Measurements from ENCODE around the gene PCSK7.

Gene PCSK7

GRCh38 chr11:117170210-117170609 is 61.7 kb downstream of the PCSK7 start:
- CTCF ChIA-PET: interaction anchor here (0.6 kb wide), 1 partner anchor 375 kb away, joined by 3 read pairs; no protein-coding TSS in a partner anchor
- POLR2A ChIA-PET: interaction anchor here (1.1 to 4.5 kb wide), 3 partner anchors 8 to 57 kb away, joined by 3 to 24 read pairs (median 3); partner anchors contain the start of genes PAFAH1B2 and SIDT2
- no peak for DNase-seq (ENCODE audit: extremely low spot score)
- TF ChIP-seq L3MBTL2 (conservative IDR thresholded peaks at IDR 0.05): no peak
- no peak for TF ChIP-seq PKNOX1 (IDR thresholded peaks at IDR 0.05)
- no peak for TF ChIP-seq TARDBP (IDR thresholded peaks at IDR 0.05)
- no peak for TF ChIP-seq FOXK2 (IDR thresholded peaks at IDR 0.05)
- no peak for TF ChIP-seq ARNT (IDR thresholded peaks at IDR 0.05)
- TF ChIP-seq FOXA1 (IDR thresholded peaks at IDR 0.05): no peak
- TF ChIP-seq SP1 (IDR thresholded peaks at IDR 0.05): no peak
- no peak for TF ChIP-seq ZNF384 (IDR thresholded peaks at IDR 0.05)
- TF ChIP-seq LEF1 (IDR thresholded peaks at IDR 0.05; ENCODE audit: borderline replicate concordance): no peak
- no peak for TF ChIP-seq FOXM1 (IDR thresholded peaks at IDR 0.05; ENCODE audit: borderline replicate concordance)
- no peak for TF ChIP-seq NFRKB (IDR thresholded peaks at IDR 0.05)
- TF ChIP-seq ELF4 (IDR thresholded peaks at IDR 0.05): no peak
- TF ChIP-seq HDGF (IDR thresholded peaks at IDR 0.05; ENCODE audit: borderline replicate concordance): no peak
- no peak for TF ChIP-seq SUZ12 (IDR thresholded peaks at IDR 0.05)
- TF ChIP-seq CTBP1 (IDR thresholded peaks at IDR 0.05; ENCODE audit: borderline replicate concordance): no peak
- TF ChIP-seq BHLHE40 (IDR thresholded peaks at IDR 0.05; ENCODE audit: borderline replicate concordance): no peak

GRCh38 chr11:117169736-117170135 is 62.1 kb downstream of the PCSK7 start:
- TF ChIP-seq PKNOX1 (IDR thresholded peaks at IDR 0.05) (no peak), FOXM1 (IDR thresholded peaks at IDR 0.05; ENCODE audit: borderline replicate concordance) (no peak), ZNF384 (IDR thresholded peaks at IDR 0.05) (no peak), SUZ12 (IDR thresholded peaks at IDR 0.05) (no peak), ELF4 (IDR thresholded peaks at IDR 0.05) (no peak), L3MBTL2 (conservative IDR thresholded peaks at IDR 0.05) (no peak), ARNT (IDR thresholded peaks at IDR 0.05) (no peak), FOXA1 (IDR thresholded peaks at IDR 0.05) (no peak), TARDBP (IDR thresholded peaks at IDR 0.05) (no peak), BHLHE40 (IDR thresholded peaks at IDR 0.05; ENCODE audit: borderline replicate concordance) (no peak), HDGF (IDR thresholded peaks at IDR 0.05; ENCODE audit: borderline replicate concordance) (no peak), LEF1 (IDR thresholded peaks at IDR 0.05; ENCODE audit: borderline replicate concordance) (no peak), FOXK2 (IDR thresholded peaks at IDR 0.05) (no peak), NFRKB (IDR thresholded peaks at IDR 0.05) (no peak), CTBP1 (IDR thresholded peaks at IDR 0.05; ENCODE audit: borderline replicate concordance) (no peak), SP1 (IDR thresholded peaks at IDR 0.05) (no peak)
- CTCF ChIA-PET: interaction anchor here (0.6 kb wide), 1 partner anchor 374 kb away, joined by 3 read pairs; no protein-coding TSS in a partner anchor
- POLR2A ChIA-PET: interaction anchor here (1.4 to 4.5 kb wide), 2 partner anchors 9 to 25 kb away, joined by 3 to 24 read pairs; partner anchors contain the start of genes PAFAH1B2 and SIDT2
- DNase-seq (ENCODE audit: extremely low spot score): no peak

DNA sequence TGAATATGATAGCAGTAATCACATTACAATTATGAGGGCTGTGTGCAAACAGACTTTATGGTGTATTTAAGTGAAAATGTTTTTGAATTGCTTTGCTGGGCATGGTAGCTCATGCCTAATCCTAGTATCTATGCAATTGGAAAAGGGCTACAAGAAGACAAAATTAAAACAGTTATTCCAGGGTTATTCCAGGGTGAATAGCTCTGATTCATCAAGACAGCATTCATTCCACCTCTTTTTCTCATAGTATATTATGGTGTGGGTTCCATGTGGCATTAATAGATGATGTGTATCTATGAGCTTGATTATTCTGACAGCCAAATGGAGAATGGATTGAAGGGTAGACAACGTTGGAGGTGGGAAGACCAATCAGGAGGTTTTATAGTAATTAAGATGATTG is 65.4 kb downstream of the PCSK7 start:
- ChIA-PET CTCF (no interaction called here), POLR2A (interaction anchor here (1.4 kb wide), 1 partner anchor 13 kb away, joined by 5 read pairs; no protein-coding TSS in a partner anchor)
- DNase-seq (ENCODE audit: extremely low spot score): no peak
- no peak for TF ChIP-seq BHLHE40 (IDR thresholded peaks at IDR 0.05; ENCODE audit: borderline replicate concordance)
- no peak for TF ChIP-seq FOXA1 (IDR thresholded peaks at IDR 0.05)
- no peak for TF ChIP-seq SUZ12 (IDR thresholded peaks at IDR 0.05)

- TF ChIP-seq PKNOX1 (IDR thresholded peaks at IDR 0.05) (no peak), ZNF384 (IDR thresholded peaks at IDR 0.05) (no peak), BHLHE40 (IDR thresholded peaks at IDR 0.05; ENCODE audit: borderline replicate concordance) (no peak), CTBP1 (IDR thresholded peaks at IDR 0.05; ENCODE audit: borderline replicate concordance) (no peak), L3MBTL2 (conservative IDR thresholded peaks at IDR 0.05) (no peak), HDGF (IDR thresholded peaks at IDR 0.05; ENCODE audit: borderline replicate concordance) (no peak)
- CTCF ChIA-PET: no interaction called here
- POLR2A ChIA-PET: no interaction called here
- no peak for DNase-seq (ENCODE audit: extremely low spot score)
Measured at GRCh38 chr11:117160826-117161225, 71.0 kb downstream of the PCSK7 start.

- POLR2A ChIA-PET: interaction anchor here (1.6 kb wide), 1 partner anchor 16 kb away, joined by 4 read pairs; the partner anchor contains the start of gene PAFAH1B2
- no peak for TF ChIP-seq FOXM1 (IDR thresholded peaks at IDR 0.05; ENCODE audit: borderline replicate concordance)
- no peak for TF ChIP-seq SUZ12 (IDR thresholded peaks at IDR 0.05)
- no peak for TF ChIP-seq ZNF384 (IDR thresholded peaks at IDR 0.05)
- CTCF ChIA-PET: no interaction called here
Measured at GRCh38 chr11:117159892-117160291, 72.0 kb downstream of the PCSK7 start.

GRCh38 chr11:117157507-117157906 is 74.4 kb downstream of the PCSK7 start:
- no peak for DNase-seq (ENCODE audit: extremely low spot score)
- ChIA-PET CTCF (interaction anchor here (0.5 kb wide), 1 partner anchor 75 kb away, joined by 3 read pairs; the partner anchor contains the start of gene RNF214), POLR2A (no interaction called here)
- no peak for TF ChIP-seq FOXA1 (IDR thresholded peaks at IDR 0.05)
- no peak for TF ChIP-seq CTBP1 (IDR thresholded peaks at IDR 0.05; ENCODE audit: borderline replicate concordance)
- no peak for TF ChIP-seq FOXK2 (IDR thresholded peaks at IDR 0.05)
- TF ChIP-seq PKNOX1 (IDR thresholded peaks at IDR 0.05): no peak
- no peak for TF ChIP-seq SUZ12 (IDR thresholded peaks at IDR 0.05)
- TF ChIP-seq NFRKB (IDR thresholded peaks at IDR 0.05): no peak
- TF ChIP-seq HDGF (IDR thresholded peaks at IDR 0.05; ENCODE audit: borderline replicate concordance): no peak
- TF ChIP-seq SP1 (IDR thresholded peaks at IDR 0.05): no peak
- TF ChIP-seq ZNF384 (IDR thresholded peaks at IDR 0.05): no peak
- no peak for TF ChIP-seq FOXM1 (IDR thresholded peaks at IDR 0.05; ENCODE audit: borderline replicate concordance)
- TF ChIP-seq TARDBP (IDR thresholded peaks at IDR 0.05): no peak
- no peak for TF ChIP-seq ELF4 (IDR thresholded peaks at IDR 0.05)
- TF ChIP-seq LEF1 (IDR thresholded peaks at IDR 0.05; ENCODE audit: borderline replicate concordance): no peak
- TF ChIP-seq L3MBTL2 (conservative IDR thresholded peaks at IDR 0.05): no peak
- no peak for TF ChIP-seq ARNT (IDR thresholded peaks at IDR 0.05)
- no peak for TF ChIP-seq BHLHE40 (IDR thresholded peaks at IDR 0.05; ENCODE audit: borderline replicate concordance)

More at GRCh38 chr11:117159892-117160291, 72.0 kb downstream of the PCSK7 start:
- DNase-seq (ENCODE audit: extremely low spot score): no peak
